ENCODE data around the gene RAP1GAP2.

DNA sequence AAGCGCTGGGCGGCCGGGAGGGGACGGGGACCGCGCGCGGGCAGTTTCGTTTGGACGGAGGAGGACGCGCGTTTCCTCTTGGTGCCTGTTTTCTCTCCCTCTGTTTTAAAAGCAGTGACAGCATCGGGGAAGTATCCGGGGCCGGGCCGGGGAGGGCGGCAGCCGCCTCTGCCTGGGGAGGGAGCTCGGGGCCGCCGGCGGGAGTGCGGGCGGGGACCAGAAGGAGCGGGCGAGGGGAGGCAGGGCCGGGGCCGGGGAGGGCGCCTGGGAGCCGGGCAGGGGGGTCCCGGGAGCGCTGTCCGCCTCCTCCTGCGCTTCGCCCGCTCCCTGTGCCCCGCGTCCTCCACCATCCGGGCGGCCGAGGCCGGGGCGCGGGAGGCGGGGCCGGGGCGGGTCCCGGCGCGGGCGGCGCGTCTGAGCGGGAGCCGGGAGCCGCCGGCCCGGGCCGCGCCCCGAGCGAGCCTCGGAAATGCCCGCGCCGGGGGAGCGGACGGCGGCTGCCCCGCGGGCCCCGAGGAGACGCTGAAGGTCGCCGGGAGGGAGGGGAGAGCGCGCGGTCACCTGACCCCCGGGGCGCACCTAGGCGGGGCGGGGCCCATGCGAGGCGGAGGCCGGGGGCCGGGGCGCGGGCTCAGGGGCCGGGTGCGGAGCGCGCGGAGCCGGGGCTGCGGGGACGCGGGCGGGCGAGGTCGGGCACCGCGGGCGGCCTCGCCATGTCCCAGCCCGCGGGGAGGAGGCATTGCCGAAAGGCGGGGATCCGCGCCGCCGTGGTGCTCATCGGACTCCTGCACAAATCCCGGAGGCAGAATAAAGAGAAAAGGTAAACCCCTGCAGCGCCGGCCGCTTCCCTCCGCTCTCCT lies 57.3 kb downstream of the RAP1GAP2 start:
- TF ChIP-seq, protein P1, sequence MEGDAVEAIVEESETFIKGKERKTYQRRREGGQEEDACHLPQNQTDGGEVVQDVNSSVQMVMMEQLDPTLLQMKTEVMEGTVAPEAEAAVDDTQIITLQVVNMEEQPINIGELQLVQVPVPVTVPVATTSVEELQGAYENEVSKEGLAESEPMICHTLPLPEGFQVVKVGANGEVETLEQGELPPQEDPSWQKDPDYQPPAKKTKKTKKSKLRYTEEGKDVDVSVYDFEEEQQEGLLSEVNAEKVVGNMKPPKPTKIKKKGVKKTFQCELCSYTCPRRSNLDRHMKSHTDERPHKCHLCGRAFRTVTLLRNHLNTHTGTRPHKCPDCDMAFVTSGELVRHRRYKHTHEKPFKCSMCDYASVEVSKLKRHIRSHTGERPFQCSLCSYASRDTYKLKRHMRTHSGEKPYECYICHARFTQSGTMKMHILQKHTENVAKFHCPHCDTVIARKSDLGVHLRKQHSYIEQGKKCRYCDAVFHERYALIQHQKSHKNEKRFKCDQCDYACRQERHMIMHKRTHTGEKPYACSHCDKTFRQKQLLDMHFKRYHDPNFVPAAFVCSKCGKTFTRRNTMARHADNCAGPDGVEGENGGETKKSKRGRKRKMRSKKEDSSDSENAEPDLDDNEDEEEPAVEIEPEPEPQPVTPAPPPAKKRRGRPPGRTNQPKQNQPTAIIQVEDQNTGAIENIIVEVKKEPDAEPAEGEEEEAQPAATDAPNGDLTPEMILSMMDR (conservative IDR thresholded peaks at IDR 0.05 in 1 of 2, IDR thresholded peaks at IDR 0.05 in 1 of 2; ENCODE audit: extremely low read depth in 1 of 2, insufficient read depth in 1 of 2, low read depth in 1 of 2, low read length in 2 of 2): no peak
- no peak for TF ChIP-seq EZH2 (IDR thresholded peaks at IDR 0.05; ENCODE audit: borderline replicate concordance, low read length)

Measured in mammary epithelial cell (primary cell).